SW480 (cell line): ENCODE results near the gene CNOT2.
A peak's percentile ranks its signal among the peaks of the same experiment; 100 is the strongest.

Experiments
- DNase-seq: peaks from one replicate; pipeline ENCODE4 v3.0.0-alpha.2; 2016; ENCODE audit warnings: low spot score

CNOT2 gene

GRCh38 chr12:70305794-70306193, 62.6 kb downstream of the CNOT2 start:
- DNase-seq: no peak

GRCh38 chr12:70306676-70307075, 63.4 kb downstream of the CNOT2 start:
- DNase-seq: no peak

- DNase-seq: no peak
These were observed 64.6 kb downstream of the CNOT2 start for GRCh38 chr12:70307868-70308267.

GRCh38 chr12:70309348-70309747, 66.1 kb downstream of the CNOT2 start:
- no peak for DNase-seq

GRCh38 chr12:70314145-70314544, 70.9 kb downstream of the CNOT2 start:
- DNase-seq: no peak

GRCh38 chr12:70317781-70318180, 74.5 kb downstream of the CNOT2 start:
- no peak for DNase-seq

GRCh38 chr12:70319605-70320004, 76.4 kb downstream of the CNOT2 start:
- DNase-seq: no peak

GRCh38 chr12:70321191-70321590, 78.0 kb downstream of the CNOT2 start:
- no peak for DNase-seq

- DNase-seq: no peak
These were observed 84.3 kb downstream of the CNOT2 start for GRCh38 chr12:70327541-70327940.

GRCh38 chr12:70329728-70330127, 86.5 kb downstream of the CNOT2 start:
- no peak for DNase-seq

- DNase-seq: no peak
These were observed 86.9 kb downstream of the CNOT2 start for GRCh38 chr12:70330158-70330557.

- DNase-seq: no peak
These were observed 89.0 kb downstream of the CNOT2 start for GRCh38 chr12:70332236-70332635.

GRCh38 chr12:70334742-70335141, 91.5 kb downstream of the CNOT2 start:
- DNase-seq: no peak

- DNase-seq: no peak
These were observed 95.3 kb downstream of the CNOT2 start for GRCh38 chr12:70338531-70338930.

GRCh38 chr12:70351076-70351475, 107.8 kb downstream of the CNOT2 start:
- no peak for DNase-seq

GRCh38 chr12:70353780-70354660, 110.8 kb downstream of the CNOT2 start:
- DNase-seq: no peak

GRCh38 chr12:70354787-70355186, 111.6 kb downstream of the CNOT2 start:
- DNase-seq: no peak

- DNase-seq: no peak
These were observed 112.7 kb downstream of the CNOT2 start for GRCh38 chr12:70355972-70356371.

GRCh38 chr12:70359458-70360197, 116.4 kb downstream of the CNOT2 start:
- no peak for DNase-seq

- DNase-seq: no peak
These were observed 117.0 kb downstream of the CNOT2 start for GRCh38 chr12:70360218-70360617.

GRCh38 chr12:70364695-70365397, 121.6 kb downstream of the CNOT2 start:
- peak; percentile 25 for DNase-seq

- DNase-seq: no peak
These were observed 122.1 kb downstream of the CNOT2 start for GRCh38 chr12:70365398-70365647.
